ENCODE results near the gene PGBD2.
"Not testable (repeated sequence)": the region's sequence is repeated elsewhere in the genome, so short reads cannot be mapped to it uniquely, and the experiment has no call there.

Gene PGBD2

GRCh38 chr1:248928122-248928521 is 22.1 kb downstream of the PGBD2 start:
- DNase-seq = peak; percentile 38 to 47

- DNase-seq = not testable (repeated sequence)
Measured at GRCh38 chr1:248930037-248930436, 24.0 kb downstream of the PGBD2 start.

- not testable (repeated sequence) for DNase-seq
Measured at GRCh38 chr1:248938173-248938809, 32.3 kb downstream of the PGBD2 start.

DNA sequence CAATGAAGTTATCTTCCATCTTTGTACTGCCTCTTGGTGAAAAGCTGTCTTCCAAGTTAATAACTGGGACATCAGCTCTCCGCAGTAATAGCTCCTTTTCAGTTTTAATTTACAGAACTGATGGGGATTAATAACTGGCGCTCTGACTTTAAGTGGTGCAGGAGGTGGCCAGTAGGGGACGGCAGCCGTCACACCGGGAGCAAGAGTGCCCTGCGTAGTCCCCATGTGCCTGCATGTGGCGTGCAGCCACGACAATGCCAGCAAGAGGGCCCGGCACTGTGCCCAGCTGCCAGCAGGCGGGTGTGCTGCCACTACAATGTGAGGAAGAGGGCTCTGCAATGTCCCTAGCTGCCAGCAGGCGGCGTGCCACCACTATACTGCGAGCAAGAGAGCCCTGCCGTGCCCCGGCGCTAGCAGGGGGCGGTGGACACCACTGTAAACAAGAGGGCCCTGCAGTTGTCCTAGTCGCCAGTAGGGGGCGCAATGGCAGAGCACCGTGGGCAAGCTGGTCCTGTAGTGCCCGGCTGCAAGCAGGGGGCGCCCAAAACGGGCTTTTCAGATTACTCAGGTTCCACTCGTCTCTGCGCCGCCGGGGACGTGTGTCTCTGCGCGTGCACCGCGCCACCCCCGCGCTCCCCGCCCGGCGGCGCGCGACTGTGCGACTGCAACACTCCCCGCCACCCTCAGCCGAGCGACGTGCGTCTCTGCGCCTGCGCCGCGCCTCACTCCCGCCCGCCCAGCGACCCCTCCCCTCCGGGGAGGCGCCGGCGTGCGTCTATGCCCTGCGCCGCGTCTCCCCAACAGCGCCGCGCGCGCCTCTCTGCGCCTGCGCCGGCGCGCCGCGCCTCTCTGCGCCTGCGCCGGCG is 38.3 kb downstream of the PGBD2 start:
- not testable (repeated sequence) for DNase-seq

DNA sequence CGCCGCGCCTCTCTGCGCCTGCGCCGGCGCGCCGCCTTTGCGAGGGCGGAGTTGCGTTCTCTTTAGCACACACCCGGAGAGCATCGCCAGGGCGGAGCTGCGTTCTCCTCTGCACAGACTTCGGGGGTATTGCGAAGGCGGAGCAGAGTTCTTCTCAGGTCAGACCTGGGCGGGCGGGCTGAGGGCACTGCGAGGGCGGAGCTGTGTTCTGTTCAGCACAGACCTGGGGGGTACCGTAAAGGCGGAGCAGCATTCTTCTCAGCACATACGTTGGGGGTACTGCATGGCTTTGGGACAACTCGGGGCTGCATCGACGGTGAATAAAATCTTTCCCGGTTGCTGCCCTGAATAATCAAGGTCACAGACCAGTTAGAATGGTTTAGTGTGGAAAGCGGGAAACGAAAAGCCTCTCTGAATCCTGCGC is 39.0 kb downstream of the PGBD2 start:
- not testable (repeated sequence) for DNase-seq

- not testable (repeated sequence) for DNase-seq
Measured at GRCh38 chr1:248945453-248945852, 39.4 kb downstream of the PGBD2 start.

- not testable (repeated sequence) for DNase-seq
Measured at GRCh38 chr1:248945856-248946416, 39.9 kb downstream of the PGBD2 start.
